GM12878 (cell line): ENCODE data around the gene NTN1. TPM values are rescaled to one million over a fixed set of nuclear protein-coding genes. Genes with fewer than 3 reads are reported as not detected.

Experiments used
- ATAC-seq: fragments of 200-7000 bp; cut with Tn5 transposase; 3 replicates; pipeline ENCODE4 v1.9.1; 2020; ENCODE audit warnings: mild to moderate bottlenecking, moderate library complexity
- BruUV-seq: library from RNA; stranded (reverse); fragments of 400-500 nt; replicated peaks from 2 replicates; lab custom pipeline; 2021; lab: Mats Ljungman, UMichigan
- CTCF ChIA-PET: fragments of 300-600 bp; sonication (Branson Sonifier 250); formaldehyde crosslinking; extraction: SDS; loops from one replicate; lab custom pipeline; 2021; ENCODE audit warnings: inconsistent platforms; lab: Yijun Ruan, JAX
- POLR2A ChIA-PET: fragments of 350-600 bp; formaldehyde crosslinking; extraction: SDS; loops from one replicate; lab custom pipeline; 2021; ENCODE audit warnings: inconsistent platforms; lab: Charles Lee
- RAD21 ChIA-PET: fragments of 300-600 bp; sonication (Branson Sonifier 250); formaldehyde crosslinking; loops from one replicate; lab custom pipeline; 2023; ENCODE audit warnings: antibody characterized with exemption; ENCODE audit not compliant: unreplicated experiment; lab: Charles Lee
- SMC1A ChIA-PET: fragments of 300-600 bp; sonication (Branson Sonifier 250); formaldehyde crosslinking; loops from one replicate; lab custom pipeline; 2023; ENCODE audit not compliant: unreplicated experiment, uncharacterized antibody; lab: Charles Lee
- DNase-seq: peaks from one replicate; pipeline ENCODE4 v3.0.0-alpha.2; 2011; ENCODE audit warnings: low read depth, low spot score
- FAIRE-seq: peaks from 3 replicates; lab custom pipeline; 2011; peaks lifted over from hg19 to GRCh38; lab: Jason Lieb, UNC
- H2AFZ ChIP-seq: 2 replicates; pipeline ENCODE4 v1.6.0; 2011; ENCODE audit warnings: low read depth, low read length, control low read depth; ENCODE audit not compliant: control insufficient read depth
- H3K27ac ChIP-seq: 2 replicates; pipeline ENCODE4 v1.5.1; 2011; ENCODE audit warnings: control low read depth; ENCODE audit not compliant: control insufficient read depth, insufficient read depth
- H3K27me3 ChIP-seq, 2 experiments: replicated peaks in 1 of 2; 2 replicates each; pipeline versions ENCODE4 v1.6.0 to v1.6.1; 2011; ENCODE audit warnings: low read length in 1 of 2; ENCODE audit not compliant: control insufficient read depth in 2 of 2, insufficient read depth in 2 of 2
- H3K36me3 ChIP-seq, 2 experiments: 2 replicates each; pipeline ENCODE4 v1.5.1; 2011; ENCODE audit warnings: low read length in 1 of 2; ENCODE audit not compliant: control insufficient read depth in 2 of 2, insufficient read depth in 2 of 2
- H3K4me1 ChIP-seq: 2 replicates; pipeline ENCODE4 v1.6.1; 2011; ENCODE audit warnings: mild to moderate bottlenecking, low read length, moderate library complexity, mixed read lengths; ENCODE audit not compliant: control insufficient read depth, insufficient read depth
- H3K4me2 ChIP-seq: 2 replicates; pipeline ENCODE4 v1.6.0; 2011; ENCODE audit warnings: control low read depth; ENCODE audit not compliant: control insufficient read depth, insufficient read depth
- H3K4me3 ChIP-seq: fragments of 200-600 bp; sonication (generic); 2 replicates; pipeline ENCODE4 v1.5.1; 2016
- H3K79me2 ChIP-seq: 2 replicates; pipeline ENCODE4 v1.6.0; 2011; ENCODE audit warnings: low read length; ENCODE audit not compliant: control insufficient read depth, insufficient read depth
- H3K9ac ChIP-seq: 2 replicates; pipeline ENCODE4 v1.8.0; 2011; ENCODE audit warnings: low read length, control low read depth, mixed read lengths; ENCODE audit not compliant: control insufficient read depth, insufficient read depth
- H3K9me3 ChIP-seq: replicated peaks from 3 replicates; pipeline ENCODE4 v1.5.1; 2011; ENCODE audit warnings: mild to moderate bottlenecking, low read length; ENCODE audit not compliant: control insufficient read depth, insufficient read depth
- H4K20me1 ChIP-seq: 2 replicates; pipeline ENCODE4 v1.6.0; 2011; ENCODE audit not compliant: control insufficient read depth, insufficient read depth
- BCLAF1 ChIP-seq: fragments of 450-650 bp; IDR thresholded peaks from 2 replicates; pipeline ENCODE4 v1.6.1; 2017; ENCODE audit warnings: antibody characterized with exemption, mild to moderate bottlenecking, moderate library complexity
- BMI1 ChIP-seq: fragments of 450-650 bp; IDR thresholded peaks from 2 replicates; pipeline ENCODE4 v1.6.1; 2016; ENCODE audit warnings: mild to moderate bottlenecking, moderate library complexity, borderline replicate concordance
- E2F4 ChIP-seq: IDR thresholded peaks from 2 replicates; pipeline ENCODE4 v1.6.1; 2012; ENCODE audit warnings: low read depth, low read length, improper control_type of control experiment
- GABPA ChIP-seq: IDR thresholded peaks from 2 replicates; pipeline ENCODE4 v1.6.1; 2014; ENCODE audit warnings: antibody characterized with exemption, low read depth, mild to moderate bottlenecking, inconsistent platforms
- HCFC1 ChIP-seq: fragments of 150-350 bp; IDR thresholded peaks from 2 replicates; pipeline ENCODE4 v1.6.1; 2014; ENCODE audit warnings: low read length
- IKZF2 ChIP-seq, 2 experiments: fragments of 450-650 bp; IDR thresholded peaks; 2 replicates each; pipeline ENCODE4 v1.6.1; 2017; ENCODE audit warnings: mild to moderate bottlenecking in 2 of 2, moderate library complexity in 2 of 2
- KAT2A ChIP-seq: conservative IDR thresholded peaks from 2 replicates; pipeline ENCODE4 v1.6.1; 2011; ENCODE audit warnings: low read depth, low read length; ENCODE audit not compliant: control insufficient read depth
- PKNOX1 ChIP-seq: fragments of 450-650 bp; IDR thresholded peaks from 2 replicates; pipeline ENCODE4 v1.6.1; 2016; ENCODE audit warnings: mild to moderate bottlenecking
- PML ChIP-seq: IDR thresholded peaks from 2 replicates; pipeline ENCODE4 v1.6.1; 2012; ENCODE audit warnings: low read length, inconsistent platforms
- POLR2AphosphoS2 ChIP-seq: IDR thresholded peaks from 2 replicates; pipeline ENCODE4 v1.6.1; 2011; ENCODE audit warnings: low read depth, mild to moderate bottlenecking, low read length, improper control_type of control experiment, moderate library complexity
- RCOR1 ChIP-seq: conservative IDR thresholded peaks from 2 replicates; pipeline ENCODE4 v1.6.1; 2012; ENCODE audit warnings: low read depth, low read length, improper control_type of control experiment
- RELA ChIP-seq: fragments of 450-650 bp; IDR thresholded peaks from 2 replicates; pipeline ENCODE4 v1.8.0; 2014; ENCODE audit warnings: borderline replicate concordance; ENCODE audit not compliant: partially characterized antibody
- SUZ12 ChIP-seq: fragments of 200-600 bp; sonication (generic); IDR thresholded peaks from one replicate; pipeline ENCODE4 v1.6.1; 2018; ENCODE audit warnings: antibody characterized with exemption, mild to moderate bottlenecking; ENCODE audit not compliant: unreplicated experiment
- TCF7 ChIP-seq: IDR thresholded peaks from 2 replicates; pipeline ENCODE4 v1.6.1; 2014; ENCODE audit warnings: antibody characterized with exemption, borderline replicate concordance
- USF2 ChIP-seq: IDR thresholded peaks from 2 replicates; pipeline ENCODE4 v1.6.1; 2011; ENCODE audit warnings: low read depth, low read length, improper control_type of control experiment, borderline replicate concordance
- ZNF217 ChIP-seq: fragments of 450-650 bp; IDR thresholded peaks from 2 replicates; pipeline ENCODE4 v1.6.1; 2017; ENCODE audit warnings: antibody characterized with exemption, mild to moderate bottlenecking
- WGBS: methylation state at CpG from one replicate; pipeline ENCODE4 v1.1.6; 2016; ENCODE audit warnings: low lambda C conversion rate; ENCODE audit not compliant: insufficient replicate concordance, insufficient coverage; ENCODE audit errors: missing lambda C conversion rate; 5-methylcytosine and 5-hydroxymethylcytosine counted together
- in situ Hi-C: fragments of 300-500 bp; cut with MboI; formaldehyde crosslinking; loops from 9 replicates; pipeline ENCODE4 v1.14.3; 2018; ENCODE audit warnings: mixed read lengths
- intact Hi-C: fragments of 100-400 bp; cut with micrococcal nuclease; formaldehyde crosslinking; loops from one replicate; pipeline ENCODE4 v1.14.2; 2022; ENCODE audit not compliant: unreplicated experiment
- polyA plus RNA-seq, 11 experiments: library from polyadenylated mRNA; depleted of rRNA in 4 of 11; unstranded in 6 of 11; stranded (reverse) in 5 of 11; fragments of >200 nt; fragmentation: Nextera tagmentation in 4 of 11; fragmentation: Illumina TruSeq in 1 of 11; extraction: Ambion mirVana in 4 of 11; extraction: Trizol in 1 of 11; gene quantifications; 1 replicate in 1 of 11; 2 replicates in 10 of 11; pipeline versions ENCODE4 v1.2.1 to v1.2.3, GENCODE V29; 2011 to 2016; ENCODE audit warnings: inconsistent platforms in 2 of 11, missing spikeins in 2 of 11, low read depth in 1 of 11
- total RNA-seq, 4 experiments: library from RNA; depleted of rRNA in 3 of 4; stranded (reverse); fragments of >200 nt in 3 of 4; fragmentation: Illumina TruSeq in 1 of 4; extraction: Trizol in 1 of 4; gene quantifications; 2 replicates each; pipeline versions ENCODE4 v1.2.1 to v1.2.3, GENCODE V29; 2013 to 2021

The NTN1 gene
- total and polyA plus RNA-seq, 10 of the 15 experiments (the other 5 are each of a cell fraction or from before 2014, with no cell fraction given) = 0.02 to 0.89 (median 0.35) TPM

GRCh38 chr17:9056566-9056965, 35.3 kb downstream of the NTN1 start:
- Histone ChIP-seq H3K36me3 (no peaks in the 10 kb centered on the region), H3K79me2 (no peaks in the 10 kb centered on the region), H3K4me2 (no peak overlapping the region), H3K9ac (no peak overlapping the region), H4K20me1 (no peaks in the 10 kb centered on the region), H3K27me3 (no peaks in the 10 kb centered on the region; a peak in 2 of 4 replicates)
- no peak for ATAC-seq
- RAD21 ChIA-PET = no interaction called here
- POLR2A ChIA-PET = no interaction called here
- SMC1A ChIA-PET = no interaction called here
- DNase-seq = no peak
- no peak for FAIRE-seq
- TF ChIP-seq IKZF2 (IDR thresholded peaks at IDR 0.05) (no peak), RELA (no peak), GABPA (no peak), RCOR1 (no peak), TCF7 (no peak), SUZ12 (no peak), USF2 (no peak), PKNOX1 (no peak), E2F4 (no peak), POLR2AphosphoS2 (no peak), PML (no peak), KAT2A (no peak), BMI1 (no peak), ZNF217 (no peak), HCFC1 (no peak), BCLAF1 (no peak)
- TF ChIP-seq, all 136 proteins: peak for 0
- H3K27ac ChIP-seq = no peak overlapping the region
- H2AFZ ChIP-seq = no peak overlapping the region
- no peaks in the 10 kb centered on the region for H3K9me3 ChIP-seq
- in situ Hi-C loops (no loop called here), intact Hi-C loops (no loop called here)
- BruUV-seq = no TSS peak
- WGBS = 25% methylated on average over 12 of the region's 12 CpGs
- CTCF ChIA-PET = no interaction called here
- H3K4me3 ChIP-seq = no peak overlapping the region
- H3K4me1 ChIP-seq = no peaks in the 10 kb centered on the region
